GM12878 (cell line): ENCODE measurements around the gene CCDC172. TPM values are rescaled to one million over a fixed set of nuclear protein-coding genes. Genes with fewer than 3 reads are reported as not detected.

Experiments
- ATAC-seq: fragments of 200-7000 bp; cut with Tn5 transposase; 3 replicates; pipeline ENCODE4 v1.9.1; 2020; ENCODE audit warnings: mild to moderate bottlenecking, moderate library complexity
- BruUV-seq: library from RNA; stranded (reverse); fragments of 400-500 nt; replicated peaks from 2 replicates; lab custom pipeline; 2021; lab: Mats Ljungman, UMichigan
- CTCF ChIA-PET: fragments of 300-600 bp; sonication (Branson Sonifier 250); formaldehyde crosslinking; extraction: SDS; loops from one replicate; lab custom pipeline; 2021; ENCODE audit warnings: inconsistent platforms; lab: Yijun Ruan, JAX
- POLR2A ChIA-PET: fragments of 350-600 bp; formaldehyde crosslinking; extraction: SDS; loops from one replicate; lab custom pipeline; 2021; ENCODE audit warnings: inconsistent platforms; lab: Charles Lee
- RAD21 ChIA-PET: fragments of 300-600 bp; sonication (Branson Sonifier 250); formaldehyde crosslinking; loops from one replicate; lab custom pipeline; 2023; ENCODE audit warnings: antibody characterized with exemption; ENCODE audit not compliant: unreplicated experiment; lab: Charles Lee
- SMC1A ChIA-PET: fragments of 300-600 bp; sonication (Branson Sonifier 250); formaldehyde crosslinking; loops from one replicate; lab custom pipeline; 2023; ENCODE audit not compliant: unreplicated experiment, uncharacterized antibody; lab: Charles Lee
- DNase-seq: peaks from one replicate; pipeline ENCODE4 v3.0.0-alpha.2; 2011; ENCODE audit warnings: low read depth, low spot score
- FAIRE-seq: peaks from 3 replicates; lab custom pipeline; 2011; peaks lifted over from hg19 to GRCh38; lab: Jason Lieb, UNC
- H2AFZ ChIP-seq: 2 replicates; pipeline ENCODE4 v1.6.0; 2011; ENCODE audit warnings: low read depth, low read length, control low read depth; ENCODE audit not compliant: control insufficient read depth
- H3K27ac ChIP-seq: 2 replicates; pipeline ENCODE4 v1.5.1; 2011; ENCODE audit warnings: control low read depth; ENCODE audit not compliant: control insufficient read depth, insufficient read depth
- H3K27me3 ChIP-seq, 2 experiments: replicated peaks in 1 of 2; 2 replicates each; pipeline versions ENCODE4 v1.6.0 to v1.6.1; 2011; ENCODE audit warnings: low read length in 1 of 2; ENCODE audit not compliant: control insufficient read depth in 2 of 2, insufficient read depth in 2 of 2
- H3K36me3 ChIP-seq, 2 experiments: 2 replicates each; pipeline ENCODE4 v1.5.1; 2011; ENCODE audit warnings: low read length in 1 of 2; ENCODE audit not compliant: control insufficient read depth in 2 of 2, insufficient read depth in 2 of 2
- H3K4me1 ChIP-seq: 2 replicates; pipeline ENCODE4 v1.6.1; 2011; ENCODE audit warnings: mild to moderate bottlenecking, low read length, moderate library complexity, mixed read lengths; ENCODE audit not compliant: control insufficient read depth, insufficient read depth
- H3K4me2 ChIP-seq: 2 replicates; pipeline ENCODE4 v1.6.0; 2011; ENCODE audit warnings: control low read depth; ENCODE audit not compliant: control insufficient read depth, insufficient read depth
- H3K4me3 ChIP-seq: fragments of 200-600 bp; sonication (generic); 2 replicates; pipeline ENCODE4 v1.5.1; 2016
- H3K79me2 ChIP-seq: 2 replicates; pipeline ENCODE4 v1.6.0; 2011; ENCODE audit warnings: low read length; ENCODE audit not compliant: control insufficient read depth, insufficient read depth
- H3K9ac ChIP-seq: 2 replicates; pipeline ENCODE4 v1.8.0; 2011; ENCODE audit warnings: low read length, control low read depth, mixed read lengths; ENCODE audit not compliant: control insufficient read depth, insufficient read depth
- H3K9me3 ChIP-seq: replicated peaks from 3 replicates; pipeline ENCODE4 v1.5.1; 2011; ENCODE audit warnings: mild to moderate bottlenecking, low read length; ENCODE audit not compliant: control insufficient read depth, insufficient read depth
- H4K20me1 ChIP-seq: 2 replicates; pipeline ENCODE4 v1.6.0; 2011; ENCODE audit not compliant: control insufficient read depth, insufficient read depth
- BACH1 ChIP-seq: fragments of 450-650 bp; IDR thresholded peaks from 2 replicates; pipeline ENCODE4 v1.6.1; 2017; ENCODE audit warnings: mild to moderate bottlenecking, borderline replicate concordance
- BCL11A ChIP-seq: IDR thresholded peaks from 2 replicates; pipeline ENCODE4 v1.6.1; 2011; ENCODE audit warnings: low read depth, low read length
- BRCA1 ChIP-seq: IDR thresholded peaks from 2 replicates; pipeline ENCODE4 v1.6.1; 2011; ENCODE audit warnings: low read depth, low read length, improper control_type of control experiment
- CBFB ChIP-seq: IDR thresholded peaks from 2 replicates; pipeline ENCODE4 v1.6.1; 2016; ENCODE audit warnings: antibody characterized with exemption, low read depth
- CEBPB ChIP-seq, 2 experiments: fragments of 150-350 bp in 1 of 2; IDR thresholded peaks; 2 replicates each; pipeline ENCODE4 v1.6.1; 2012 to 2014; ENCODE audit warnings: low read depth in 2 of 2, low read length in 2 of 2, borderline replicate concordance in 1 of 2, inconsistent platforms in 1 of 2
- ETV6 ChIP-seq, 2 experiments: fragments of 450-650 bp in 1 of 2; IDR thresholded peaks in 1 of 2; conservative IDR thresholded peaks in 1 of 2; 2 replicates each; pipeline ENCODE4 v1.6.1; 2014; ENCODE audit warnings: antibody characterized with exemption in 1 of 2, borderline replicate concordance in 1 of 2, low read depth in 1 of 2, mild to moderate bottlenecking in 1 of 2, moderate library complexity in 1 of 2
- EZH2 ChIP-seq: IDR thresholded peaks from 2 replicates; pipeline ENCODE4 v1.6.1; 2012; ENCODE audit warnings: low read depth, mild to moderate bottlenecking, control low read depth, inconsistent platforms, low read length, borderline replicate concordance; ENCODE audit not compliant: control insufficient read depth
- FOXK2 ChIP-seq: fragments of 450-650 bp; IDR thresholded peaks from 2 replicates; pipeline ENCODE4 v1.6.1; 2017; ENCODE audit warnings: mild to moderate bottlenecking, moderate library complexity
- KDM1A ChIP-seq: fragments of 200-600 bp; sonication (generic); IDR thresholded peaks from 2 replicates; pipeline ENCODE4 v1.6.1; 2016; ENCODE audit warnings: borderline replicate concordance
- KLF5 ChIP-seq: fragments of 450-650 bp; IDR thresholded peaks from 2 replicates; pipeline ENCODE4 v1.6.1; 2014; ENCODE audit warnings: mild to moderate bottlenecking; ENCODE audit not compliant: partially characterized antibody
- NBN ChIP-seq: fragments of 450-650 bp; IDR thresholded peaks from 2 replicates; pipeline ENCODE4 v1.6.1; 2016
- NFXL1 ChIP-seq: fragments of 450-650 bp; IDR thresholded peaks from 2 replicates; pipeline ENCODE4 v1.6.1; 2017; ENCODE audit warnings: antibody characterized with exemption, mild to moderate bottlenecking, borderline replicate concordance
- NR2C2 ChIP-seq: IDR thresholded peaks from 2 replicates; pipeline ENCODE4 v1.6.1; 2011; ENCODE audit warnings: borderline replicate concordance, low read depth; ENCODE audit not compliant: control insufficient read depth, insufficient read length
- PAX5 ChIP-seq: IDR thresholded peaks from 2 replicates; pipeline ENCODE4 v1.6.1; 2011; ENCODE audit warnings: low read depth, low read length, borderline replicate concordance
- PKNOX1 ChIP-seq: fragments of 450-650 bp; IDR thresholded peaks from 2 replicates; pipeline ENCODE4 v1.6.1; 2016; ENCODE audit warnings: mild to moderate bottlenecking
- POLR2AphosphoS5 ChIP-seq: IDR thresholded peaks from 2 replicates; pipeline ENCODE4 v1.6.1; 2011; ENCODE audit warnings: mild to moderate bottlenecking, low read length, inconsistent platforms
- SKIL ChIP-seq: fragments of 450-650 bp; IDR thresholded peaks from 2 replicates; pipeline ENCODE4 v1.6.1; 2017; ENCODE audit warnings: mild to moderate bottlenecking, low read depth, inconsistent platforms; ENCODE audit not compliant: poor library complexity, severe bottlenecking
- SREBF2 ChIP-seq: IDR thresholded peaks from 2 replicates; pipeline ENCODE4 v1.6.1; 2012; ENCODE audit warnings: mild to moderate bottlenecking, low read length
- SRF ChIP-seq, 2 experiments: IDR thresholded peaks; 2 replicates each; pipeline ENCODE4 v1.6.1; 2011; ENCODE audit warnings: low read depth in 2 of 2, low read length in 2 of 2, mild to moderate bottlenecking in 1 of 2, moderate library complexity in 1 of 2
- TCF12 ChIP-seq: IDR thresholded peaks from 2 replicates; pipeline ENCODE4 v1.6.1; 2011; ENCODE audit warnings: low read depth, mild to moderate bottlenecking, low read length
- TCF7 ChIP-seq: IDR thresholded peaks from 2 replicates; pipeline ENCODE4 v1.6.1; 2014; ENCODE audit warnings: antibody characterized with exemption, borderline replicate concordance
- WRNIP1 ChIP-seq: IDR thresholded peaks from 2 replicates; pipeline ENCODE4 v1.6.1; 2011; ENCODE audit warnings: low read depth, low read length, improper control_type of control experiment, borderline replicate concordance
- YBX1 ChIP-seq: fragments of 450-650 bp; IDR thresholded peaks from 2 replicates; pipeline ENCODE4 v1.6.1; 2016; ENCODE audit warnings: antibody characterized with exemption
- ZSCAN29 ChIP-seq: fragments of 450-650 bp; IDR thresholded peaks from 2 replicates; pipeline ENCODE4 v1.6.1; 2017; ENCODE audit warnings: mild to moderate bottlenecking, moderate library complexity
- WGBS: methylation state at CpG from one replicate; pipeline ENCODE4 v1.1.6; 2016; ENCODE audit warnings: low lambda C conversion rate; ENCODE audit not compliant: insufficient replicate concordance, insufficient coverage; ENCODE audit errors: missing lambda C conversion rate; 5-methylcytosine and 5-hydroxymethylcytosine counted together
- in situ Hi-C: fragments of 300-500 bp; cut with MboI; formaldehyde crosslinking; loops from 9 replicates; pipeline ENCODE4 v1.14.3; 2018; ENCODE audit warnings: mixed read lengths
- intact Hi-C: fragments of 100-400 bp; cut with micrococcal nuclease; formaldehyde crosslinking; loops from one replicate; pipeline ENCODE4 v1.14.2; 2022; ENCODE audit not compliant: unreplicated experiment
- polyA plus RNA-seq, 11 experiments: library from polyadenylated mRNA; depleted of rRNA in 4 of 11; unstranded in 6 of 11; stranded (reverse) in 5 of 11; fragments of >200 nt; fragmentation: Nextera tagmentation in 4 of 11; fragmentation: Illumina TruSeq in 1 of 11; extraction: Ambion mirVana in 4 of 11; extraction: Trizol in 1 of 11; gene quantifications; 1 replicate in 1 of 11; 2 replicates in 10 of 11; pipeline versions ENCODE4 v1.2.1 to v1.2.3, GENCODE V29; 2011 to 2016; ENCODE audit warnings: inconsistent platforms in 2 of 11, missing spikeins in 2 of 11, low read depth in 1 of 11
- total RNA-seq, 4 experiments: library from RNA; depleted of rRNA in 3 of 4; stranded (reverse); fragments of >200 nt in 3 of 4; fragmentation: Illumina TruSeq in 1 of 4; extraction: Trizol in 1 of 4; gene quantifications; 2 replicates each; pipeline versions ENCODE4 v1.2.1 to v1.2.3, GENCODE V29; 2013 to 2021
- TF ChIP-seq, protein P1 (sequence below): IDR thresholded peaks from 2 replicates; pipeline ENCODE4 v1.6.1; 2012; ENCODE audit warnings: low read depth, low read length, improper control_type of control experiment

CCDC172 gene
- total and polyA plus RNA-seq, 10 of the 15 experiments (the other 5 are each of a cell fraction or from before 2014, with no cell fraction given): not detected

DNA sequence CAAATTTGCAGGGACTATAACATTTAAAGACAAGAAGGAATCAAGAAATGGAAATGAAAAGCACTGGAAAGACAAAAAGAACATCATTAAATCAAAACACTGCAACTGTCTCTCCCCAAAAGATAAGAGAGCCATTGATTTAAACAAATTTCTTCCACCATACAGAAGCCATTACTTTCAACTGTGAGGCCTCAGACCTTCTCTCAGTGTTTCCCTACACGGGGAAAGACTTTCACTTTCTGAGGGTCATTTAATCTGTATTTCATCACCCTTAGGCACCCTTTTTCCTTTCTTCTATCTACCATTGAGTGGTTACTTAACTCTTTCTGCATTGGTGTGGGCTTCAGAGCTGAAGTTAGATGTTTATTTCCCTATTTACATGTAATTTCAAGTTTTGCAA lies 47.5 kb downstream of the CCDC172 start (continued):
- TF ChIP-seq NFXL1: no peak
- TF ChIP-seq NBN: no peak
- no peak for TF ChIP-seq CEBPB (IDR thresholded peaks at IDR 0.05; ENCODE audit: borderline replicate concordance in 1 of 2, low read depth in 2 of 2, low read length in 2 of 2)
- no peak for TF ChIP-seq KDM1A
- no peak for TF ChIP-seq KLF5
- TF ChIP-seq ETV6 (conservative IDR thresholded peaks at IDR 0.05 in 1 of 2, IDR thresholded peaks at IDR 0.05 in 1 of 2; ENCODE audit: borderline replicate concordance in 1 of 2, low read depth in 1 of 2): no peak
- no peak for TF ChIP-seq ZSCAN29
- no peak for TF ChIP-seq SREBF2

DNA sequence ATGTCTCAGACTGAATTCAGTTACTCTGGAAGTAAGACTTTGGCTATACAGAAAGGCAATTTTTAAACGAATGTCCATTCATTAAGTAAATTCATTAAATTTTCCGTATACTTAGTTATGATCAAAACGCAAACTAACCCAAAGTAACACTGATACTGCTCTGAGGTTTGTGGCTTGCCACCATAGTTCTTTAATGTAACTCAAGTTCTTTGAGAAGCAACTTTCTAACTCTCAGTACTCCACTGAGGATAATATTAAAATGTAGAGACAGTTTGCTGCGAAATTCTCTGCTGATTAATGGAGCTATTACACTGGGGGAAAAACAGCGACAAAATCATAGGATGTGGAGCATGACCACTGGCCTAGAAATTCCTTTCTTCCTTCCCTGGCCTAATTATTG lies 58.0 kb downstream of the CCDC172 start:
- Histone ChIP-seq H3K4me1 (no peaks in the 10 kb centered on the region), H3K36me3 (no peaks in the 10 kb centered on the region), H3K4me3 (no peak overlapping the region), H3K9me3 (no peaks in the 10 kb centered on the region), H4K20me1 (no peaks in the 10 kb centered on the region), H3K4me2 (no peak overlapping the region), H3K79me2 (no peaks in the 10 kb centered on the region), H3K9ac (no peak overlapping the region), H3K27ac (no peak overlapping the region), H3K27me3 (no peaks in the 10 kb centered on the region; a peak in 1 of 4 replicates), H2AFZ (no peak overlapping the region)
- CTCF ChIA-PET: no interaction called here
- intact Hi-C loops: no loop called here
- in situ Hi-C loops: no loop called here
- no peak for ATAC-seq
- BruUV-seq: no TSS peak
- FAIRE-seq: no peak
- no peak for DNase-seq
- POLR2A ChIA-PET: no interaction called here
- RAD21 ChIA-PET: no interaction called here
- 24% methylated on average over 5 of the region's 5 CpGs for WGBS
- SMC1A ChIA-PET: no interaction called here
- no peak for TF ChIP-seq WRNIP1
- no peak for TF ChIP-seq NR2C2
- no peak for TF ChIP-seq FOXK2
- no peak for TF ChIP-seq PAX5
- TF ChIP-seq TCF12: no peak
- no peak for TF ChIP-seq BACH1
- no peak for TF ChIP-seq TCF7
- TF ChIP-seq, protein P1, sequence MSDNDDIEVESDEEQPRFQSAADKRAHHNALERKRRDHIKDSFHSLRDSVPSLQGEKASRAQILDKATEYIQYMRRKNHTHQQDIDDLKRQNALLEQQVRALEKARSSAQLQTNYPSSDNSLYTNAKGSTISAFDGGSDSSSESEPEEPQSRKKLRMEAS: no peak
- no peak for TF ChIP-seq BCL11A
- no peak for TF ChIP-seq PKNOX1
- no peak for TF ChIP-seq POLR2AphosphoS5
- TF ChIP-seq SKIL: no peak
- TF ChIP-seq BRCA1: no peak
- no peak for TF ChIP-seq CBFB
- no peak for TF ChIP-seq SRF (IDR thresholded peaks at IDR 0.05; ENCODE audit: low read depth in 2 of 2, low read length in 2 of 2)
- TF ChIP-seq YBX1: no peak
- no peak for TF ChIP-seq EZH2
